Measurements from ENCODE around the gene EN1.

EN1 gene

GRCh38 chr2:118842661-118843482 lies 4.6 kb downstream of the EN1 start:
- DNase-seq = no peak

DNA sequence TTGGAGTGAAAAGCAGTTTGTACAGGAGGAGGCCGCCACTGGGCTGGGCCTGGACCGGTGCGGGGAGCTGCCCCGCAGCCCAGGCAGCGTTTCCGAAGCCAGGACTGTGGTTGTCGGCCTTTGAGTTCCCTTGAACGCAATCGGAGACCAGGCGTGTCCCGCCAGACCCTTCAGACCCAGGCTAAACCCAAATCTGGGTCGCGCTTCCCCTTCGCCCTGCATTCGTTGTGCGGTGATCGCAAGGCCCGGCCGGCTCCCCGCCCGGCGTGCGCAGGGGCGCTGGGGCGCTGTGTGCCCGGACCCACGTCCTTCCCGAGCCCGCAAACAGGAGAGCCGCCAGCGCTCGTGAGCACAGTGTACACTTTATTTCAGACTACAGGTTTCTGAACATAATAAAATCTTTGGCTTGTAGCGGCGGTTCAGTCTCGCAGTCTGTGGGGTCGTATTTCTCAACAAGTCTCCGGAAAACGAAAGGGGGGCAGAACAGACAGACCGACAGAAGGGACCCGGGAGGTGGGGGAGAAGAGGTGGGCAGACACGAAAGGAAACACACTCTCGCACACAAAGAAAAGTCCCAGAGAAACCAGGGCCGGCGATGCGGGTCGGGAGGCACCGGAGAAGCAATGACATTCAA lies 5.5 kb downstream of the EN1 start:
- no peak for DNase-seq

- no peak for DNase-seq
These were observed 6.0 kb downstream of the EN1 start for GRCh38 chr2:118841450-118841827.

GRCh38 chr2:118838741-118839455 lies 8.6 kb downstream of the EN1 start:
- DNase-seq = no peak

- no peak for DNase-seq
These were observed 9.8 kb downstream of the EN1 start for GRCh38 chr2:118837621-118838020.

GRCh38 chr2:118837067-118837466 lies 10.4 kb downstream of the EN1 start:
- DNase-seq = no peak

DNA sequence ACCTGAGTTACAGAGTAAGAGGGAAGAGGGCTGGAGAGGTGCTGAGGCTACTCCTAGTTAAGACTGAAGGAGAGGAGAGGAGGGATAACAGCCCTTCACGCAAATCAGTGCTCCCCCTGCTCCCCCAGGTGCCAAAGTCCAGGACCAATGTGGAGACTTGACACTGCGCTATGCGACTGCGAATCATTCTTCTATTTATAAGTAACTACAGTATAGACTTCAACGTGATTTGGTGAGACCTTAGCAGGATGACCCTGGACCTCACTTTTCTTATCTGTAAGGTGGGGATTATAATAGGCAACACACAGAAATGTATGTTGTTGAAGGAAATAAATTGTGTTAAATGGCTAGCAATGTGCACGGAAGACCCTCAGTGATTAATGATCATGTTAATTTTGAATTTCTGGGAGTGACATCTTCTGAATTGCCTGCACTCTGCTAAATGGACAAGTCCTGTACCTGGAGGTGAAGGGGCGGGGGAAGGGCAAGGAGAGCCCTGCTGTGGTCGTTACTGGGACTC lies 11.0 kb downstream of the EN1 start:
- DNase-seq = no peak

- no peak for DNase-seq
These were observed 11.6 kb downstream of the EN1 start for GRCh38 chr2:118835746-118836410.

- no peak for DNase-seq
These were observed 12.3 kb downstream of the EN1 start for GRCh38 chr2:118834901-118835745.

GRCh38 chr2:118834440-118834810 lies 13.0 kb downstream of the EN1 start:
- DNase-seq = no peak

- no peak for DNase-seq
These were observed 13.6 kb downstream of the EN1 start for GRCh38 chr2:118833716-118834439.

DNA sequence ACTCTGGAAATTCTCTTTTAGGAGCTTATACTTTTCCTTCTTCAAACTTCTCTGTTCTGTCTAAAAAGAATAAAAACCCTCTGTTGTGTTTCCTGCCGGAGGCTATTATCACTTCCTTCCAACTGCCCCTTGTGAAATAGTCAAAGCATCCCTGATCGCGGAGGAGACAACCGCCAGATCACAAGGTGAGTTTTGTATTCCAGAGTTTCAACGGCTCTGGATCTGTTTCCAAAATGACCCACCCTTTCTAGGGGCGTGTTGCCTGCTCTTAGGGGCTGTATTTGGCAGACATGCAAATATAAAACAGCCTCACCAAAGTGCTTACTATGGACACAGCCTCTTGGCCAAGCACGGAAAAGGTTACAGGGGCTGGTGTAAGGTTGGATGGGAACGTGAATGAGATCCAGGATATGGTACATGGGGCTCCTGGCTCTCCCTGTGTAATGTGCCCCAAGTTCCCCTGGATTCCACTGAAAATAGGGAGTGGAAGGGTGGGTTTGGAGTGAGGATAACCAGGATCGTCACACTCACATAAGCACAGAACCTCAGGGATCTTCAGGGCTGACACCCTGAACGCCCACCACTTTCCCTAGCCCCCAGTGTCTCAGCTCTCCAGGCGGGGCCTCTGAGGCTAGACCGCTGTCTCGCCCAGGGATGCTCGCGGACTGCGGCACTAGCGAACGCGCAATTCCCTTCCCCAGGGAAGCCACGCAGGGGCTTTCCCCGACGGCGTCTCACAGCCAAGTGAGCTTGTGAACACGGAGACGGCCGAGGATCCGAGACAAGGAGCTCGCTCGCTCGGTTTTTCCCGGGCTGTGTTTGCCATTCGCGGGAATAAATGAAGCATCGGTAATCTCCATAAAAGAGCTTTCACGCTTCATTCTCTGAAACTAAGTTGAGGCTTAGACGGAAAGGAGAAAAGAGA lies 14.4 kb downstream of the EN1 start:
- no peak for DNase-seq

DNA sequence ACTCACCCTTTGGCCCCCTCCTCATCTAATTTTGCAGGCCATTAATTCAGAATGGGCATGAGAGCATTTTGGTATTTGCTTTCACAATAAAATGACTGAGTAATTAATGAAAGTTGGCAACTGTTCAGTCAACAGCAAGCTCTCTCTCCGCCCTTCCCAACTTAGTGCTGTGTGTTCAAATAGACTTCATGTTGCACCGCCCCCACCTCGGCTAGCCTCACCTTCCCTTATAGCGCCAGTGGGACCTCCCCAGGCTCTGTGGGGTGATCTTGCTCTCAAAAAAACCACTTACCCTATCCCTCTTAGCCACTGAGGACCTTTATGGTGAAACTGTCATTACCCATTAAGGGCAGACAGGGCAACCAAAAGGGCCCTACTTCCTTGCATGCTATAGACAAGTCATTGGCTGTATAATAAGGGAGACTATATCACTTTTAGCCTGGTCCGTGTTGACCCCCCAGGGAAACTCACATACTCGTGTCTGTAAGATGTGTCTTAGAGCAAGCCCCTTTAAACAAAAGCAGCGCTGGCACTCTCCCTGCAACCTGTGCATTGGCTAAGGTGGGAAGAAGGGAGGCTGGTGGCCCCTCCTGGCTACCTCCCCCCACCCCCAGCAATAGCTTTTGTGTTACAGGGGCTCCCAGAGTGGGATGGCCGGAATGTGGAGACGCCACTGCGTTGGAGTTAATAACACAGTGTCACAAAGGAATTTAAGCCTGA lies 15.2 kb downstream of the EN1 start:
- no peak for DNase-seq

DNA sequence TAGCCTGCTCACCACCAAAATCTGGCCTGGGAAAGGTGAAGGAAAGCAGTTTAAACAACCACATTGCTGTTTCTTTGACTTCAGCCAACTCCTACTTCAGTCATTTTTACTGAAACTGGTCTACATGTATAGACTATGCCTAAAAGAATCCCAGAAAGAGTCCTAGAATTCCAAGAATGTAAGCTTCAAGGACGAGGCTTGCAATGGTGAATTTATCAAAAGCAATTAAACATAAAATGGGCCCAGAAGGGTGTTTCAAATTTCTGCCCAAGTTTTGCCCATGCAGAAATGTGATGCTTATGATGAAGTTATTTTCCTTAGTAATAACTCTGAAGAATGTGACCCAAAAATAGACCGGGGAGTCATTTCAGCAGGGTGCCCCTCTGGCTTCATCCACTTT lies 16.6 kb downstream of the EN1 start:
- DNase-seq = no peak

DNA sequence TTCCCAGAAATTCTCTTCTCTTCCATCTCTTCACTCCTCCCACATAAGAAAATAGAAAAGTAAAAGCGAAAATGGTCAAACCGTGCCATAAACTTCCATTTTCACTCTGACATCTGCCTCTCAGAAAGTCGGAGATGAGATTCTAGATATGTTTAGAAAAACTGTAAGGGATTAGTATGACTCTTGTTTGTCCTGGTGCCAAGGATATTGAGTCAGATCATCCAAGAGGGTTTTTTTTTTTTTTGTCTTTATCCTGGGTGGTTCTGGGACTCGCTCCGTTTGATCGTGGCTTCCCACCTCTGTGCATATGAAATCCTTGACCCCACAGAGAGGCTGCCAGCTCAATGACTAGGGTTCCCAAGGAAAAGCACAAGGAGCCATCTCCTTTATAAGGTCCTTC lies 17.3 kb downstream of the EN1 start:
- DNase-seq = no peak

DNA sequence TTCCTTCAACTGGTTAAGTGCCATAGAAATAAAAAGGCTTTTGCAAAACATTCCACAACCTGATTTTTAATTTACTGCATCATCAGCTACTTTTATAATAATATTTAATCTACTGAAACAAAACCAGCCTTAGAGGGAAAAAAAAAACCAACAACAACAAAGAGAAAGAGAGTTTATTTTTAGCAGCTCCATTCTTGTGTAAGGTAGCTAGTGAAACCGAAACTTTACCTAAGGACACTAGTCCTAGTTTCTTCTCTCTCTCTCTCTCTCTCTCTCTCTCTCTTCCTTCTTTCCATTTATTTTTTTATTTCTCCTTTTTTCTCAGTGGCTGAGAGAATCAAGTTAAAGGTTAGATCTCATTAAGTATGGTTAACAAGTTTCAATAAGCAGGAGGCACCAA lies 21.4 kb downstream of the EN1 start:
- DNase-seq = no peak

DNA sequence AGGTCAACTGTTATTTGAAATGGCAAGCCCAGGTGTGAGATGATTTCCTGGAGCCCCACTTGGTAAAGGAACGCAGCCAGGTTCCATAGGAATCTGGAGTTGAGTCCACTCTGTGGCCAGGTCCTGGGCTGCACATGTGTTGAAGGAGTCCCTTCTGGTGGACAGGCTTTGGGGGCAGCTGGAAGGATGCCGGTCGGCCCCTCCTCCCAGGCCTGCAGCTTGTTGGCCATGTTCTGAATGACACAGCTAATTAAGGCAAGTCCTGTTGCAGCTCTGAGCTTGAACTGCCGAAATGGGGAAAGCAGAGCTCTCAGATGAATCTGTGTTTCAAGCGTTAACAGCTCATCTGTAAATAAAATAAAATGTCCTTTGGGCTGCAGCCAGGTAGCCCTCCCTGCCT lies 23.8 kb downstream of the EN1 start:
- DNase-seq = no peak

DNA sequence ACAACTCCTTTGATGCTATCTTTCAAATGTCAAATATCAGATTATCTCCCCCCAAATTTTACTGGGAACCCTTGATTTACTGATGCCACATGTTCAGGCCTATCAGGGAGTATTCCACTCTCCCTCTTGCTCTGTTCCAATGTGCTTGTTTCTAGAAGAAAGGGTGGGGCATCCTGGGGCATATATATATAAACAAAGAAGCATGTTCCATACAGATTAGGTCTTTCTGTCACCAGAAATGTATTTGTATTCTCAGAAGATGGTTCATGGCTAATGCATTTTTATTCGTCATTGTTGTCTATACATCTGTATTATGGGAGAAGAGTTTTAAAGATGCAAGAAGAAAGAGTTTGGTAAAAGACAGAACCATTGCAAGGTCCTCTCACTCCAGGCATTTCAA lies 24.9 kb downstream of the EN1 start:
- no peak for DNase-seq

- no peak for DNase-seq
These were observed 25.4 kb downstream of the EN1 start for GRCh38 chr2:118822015-118822414.

GRCh38 chr2:118817469-118817868 lies 30.0 kb downstream of the EN1 start:
- DNase-seq = no peak
